Measurements from ENCODE around the gene PGAP6.

The PGAP6 gene

DNA sequence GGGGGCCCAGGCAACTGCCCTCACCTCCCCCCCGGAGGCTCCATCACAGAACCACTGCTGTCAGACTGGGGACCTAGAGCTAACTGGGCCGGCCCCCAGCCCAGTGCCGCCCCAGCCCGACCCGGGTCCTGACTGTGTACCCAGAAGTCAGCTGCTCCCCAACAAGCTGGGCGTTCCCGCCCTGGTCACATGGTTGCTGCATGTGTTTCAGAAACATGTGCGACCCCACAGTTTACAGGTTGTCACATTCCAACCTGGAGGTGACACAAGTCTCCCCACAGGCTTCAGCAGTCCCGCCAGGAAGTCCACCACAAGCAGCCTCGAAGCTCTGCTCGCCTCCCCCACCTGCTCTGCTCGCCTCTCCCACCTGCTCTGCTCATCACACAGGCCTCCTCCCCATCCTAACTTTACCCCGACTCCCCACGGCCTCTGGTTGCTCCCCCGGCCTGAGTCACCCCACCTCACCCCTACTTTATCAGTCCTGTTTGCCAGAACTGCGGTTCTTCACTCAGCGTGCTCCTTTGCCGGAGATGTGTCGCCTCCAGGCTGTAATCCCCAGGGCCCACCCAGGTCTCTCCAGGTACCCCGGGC is 12.4 kb downstream of the PGAP6 start:
- DNase-seq (ENCODE audit: low read depth in 2 of 2), result no peak
- no peak for TF ChIP-seq CTCF (IDR thresholded peaks at IDR 0.05; ENCODE audit: low read depth, low read length)
- peak overlapping the region; percentile 49 for H3K4me3 ChIP-seq (replicated peaks in 1 of 2; ENCODE audit: low read depth in 2 of 2, low read length in 2 of 2)

DNA sequence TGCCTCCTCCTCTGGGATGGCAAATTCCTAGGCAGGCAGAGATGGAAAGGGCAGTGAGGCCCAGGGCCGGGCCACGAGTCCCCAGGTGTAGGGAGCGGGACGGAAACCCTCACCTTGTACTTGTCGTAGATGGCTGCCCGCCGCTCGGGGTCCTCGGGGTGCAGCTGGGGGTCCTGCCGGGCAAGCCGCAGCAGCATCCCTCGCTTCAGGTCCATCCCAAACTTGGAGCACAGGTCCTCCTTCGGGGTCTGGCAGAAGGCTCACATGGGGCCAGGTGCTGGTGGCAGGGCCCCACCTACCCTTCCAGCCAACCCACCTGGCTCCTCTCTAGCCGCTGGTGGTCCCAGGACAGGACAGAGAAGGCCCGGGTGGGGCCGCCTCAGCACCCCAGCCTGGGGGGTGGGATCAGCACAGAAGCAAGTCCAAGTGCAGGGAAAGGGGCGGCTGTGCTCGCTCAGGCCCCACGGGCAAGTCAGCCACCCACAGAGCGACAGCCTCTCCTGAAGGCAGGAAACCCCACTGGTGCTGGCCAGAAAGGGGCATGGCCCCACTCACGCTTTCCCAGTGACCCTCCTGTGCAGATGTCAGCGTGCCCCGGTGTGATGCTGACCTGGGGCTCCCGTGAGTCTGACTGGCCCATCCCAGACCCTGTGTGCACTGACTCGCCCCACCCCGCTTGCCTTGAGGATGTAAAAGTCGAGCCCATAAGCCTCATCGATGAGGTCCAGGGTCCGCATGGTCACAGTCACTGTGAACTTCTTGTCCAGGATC is 13.2 kb downstream of the PGAP6 start:
- no peak for DNase-seq (ENCODE audit: low read depth in 2 of 2)
- TF ChIP-seq CTCF (IDR thresholded peaks at IDR 0.05; ENCODE audit: low read depth, low read length), result no peak
- no peak overlapping the region for H3K4me3 ChIP-seq (replicated peaks in 1 of 2; ENCODE audit: low read depth in 2 of 2, low read length in 2 of 2)

DNA sequence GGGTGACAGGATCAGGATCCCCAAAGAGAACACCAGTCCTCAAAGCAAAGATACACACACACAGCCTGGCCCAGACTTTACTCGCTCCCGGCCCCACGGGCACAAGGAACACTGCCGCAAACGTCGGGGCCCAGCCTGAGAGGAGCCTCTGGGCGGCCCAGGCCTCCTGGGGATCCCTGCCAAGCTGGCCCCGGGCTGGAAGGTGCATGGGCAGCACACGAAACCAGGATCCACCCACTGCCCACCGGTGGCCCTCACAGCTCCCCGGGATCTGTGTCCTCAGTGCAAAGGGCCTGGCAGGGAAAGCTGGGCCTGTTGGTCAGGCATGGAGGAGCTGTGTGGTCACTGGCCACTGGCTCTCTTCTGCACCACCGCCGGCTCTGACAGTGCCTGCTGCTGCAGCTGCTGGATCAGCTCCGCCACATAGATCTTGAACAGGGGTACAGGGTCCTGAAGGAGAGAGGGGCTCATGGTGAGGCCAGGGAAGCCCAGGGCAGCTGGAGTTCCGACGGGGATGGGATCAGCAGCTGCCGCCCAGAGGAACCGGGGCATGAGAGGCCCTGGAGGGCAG is 14.4 kb downstream of the PGAP6 start:
- no peak for DNase-seq (ENCODE audit: low read depth in 2 of 2)
- no peak for TF ChIP-seq CTCF (IDR thresholded peaks at IDR 0.05; ENCODE audit: low read depth, low read length)
- no peak overlapping the region for H3K4me3 ChIP-seq (replicated peaks in 1 of 2; ENCODE audit: low read depth in 2 of 2, low read length in 2 of 2)

GRCh38 chr16:366476-366875 is 15.3 kb downstream of the PGAP6 start:
- H3K4me3 ChIP-seq (replicated peaks in 1 of 2; ENCODE audit: low read depth in 2 of 2, low read length in 2 of 2), result no peak overlapping the region
- TF ChIP-seq CTCF (IDR thresholded peaks at IDR 0.05; ENCODE audit: low read depth, low read length), result no peak

DNA sequence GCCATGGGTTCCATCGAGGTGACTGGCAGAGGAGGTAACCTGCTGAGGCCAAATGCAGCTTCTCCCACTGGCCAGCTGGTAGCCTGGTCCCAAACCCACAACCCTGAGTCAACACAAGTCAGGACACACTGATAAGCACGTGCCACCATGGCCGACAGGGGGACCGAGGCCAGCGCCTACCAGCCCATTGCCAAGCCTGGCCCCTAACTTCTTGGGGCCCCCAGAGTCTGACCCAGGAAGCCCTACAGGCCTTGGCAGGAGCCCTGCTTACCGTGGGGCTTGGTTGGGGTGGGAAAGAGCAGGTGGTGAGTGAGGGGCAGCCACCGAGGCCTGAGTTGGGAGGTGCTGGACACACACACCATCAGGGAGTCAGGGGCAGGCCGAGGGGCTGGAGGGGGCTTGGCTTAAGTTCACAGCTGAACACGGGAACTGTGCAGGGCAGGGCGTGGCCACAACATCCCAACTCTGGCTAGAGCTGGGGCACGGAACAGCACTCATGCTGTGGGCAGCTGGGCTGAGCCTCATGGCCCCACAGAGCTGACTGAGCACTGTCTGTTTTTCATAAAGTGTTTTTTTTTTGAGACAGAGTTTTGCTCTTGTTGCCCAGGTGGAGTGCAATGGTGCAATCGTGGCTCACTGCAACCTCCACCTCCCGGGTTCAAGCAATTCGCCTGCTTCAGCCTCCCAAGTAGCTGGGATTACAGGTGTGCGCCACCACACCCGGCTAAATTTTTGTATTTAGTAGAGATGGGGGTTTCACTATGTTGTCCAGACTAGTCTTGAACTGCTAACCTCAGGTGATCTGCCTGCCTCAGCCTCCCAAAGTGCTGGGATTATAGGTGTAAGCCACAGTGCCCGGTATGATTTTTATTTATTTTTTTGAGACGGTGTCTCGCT is 16.9 kb downstream of the PGAP6 start:
- no peak for TF ChIP-seq CTCF (IDR thresholded peaks at IDR 0.05; ENCODE audit: low read depth, low read length)
- H3K4me3 ChIP-seq (replicated peaks in 1 of 2; ENCODE audit: low read depth in 2 of 2, low read length in 2 of 2), result no peak overlapping the region
- DNase-seq (ENCODE audit: low read depth in 2 of 2), result no peak

More at GRCh38 chr16:366476-366875, 15.3 kb downstream of the PGAP6 start:
- DNase-seq (ENCODE audit: low read depth in 2 of 2), result no peak

DNA sequence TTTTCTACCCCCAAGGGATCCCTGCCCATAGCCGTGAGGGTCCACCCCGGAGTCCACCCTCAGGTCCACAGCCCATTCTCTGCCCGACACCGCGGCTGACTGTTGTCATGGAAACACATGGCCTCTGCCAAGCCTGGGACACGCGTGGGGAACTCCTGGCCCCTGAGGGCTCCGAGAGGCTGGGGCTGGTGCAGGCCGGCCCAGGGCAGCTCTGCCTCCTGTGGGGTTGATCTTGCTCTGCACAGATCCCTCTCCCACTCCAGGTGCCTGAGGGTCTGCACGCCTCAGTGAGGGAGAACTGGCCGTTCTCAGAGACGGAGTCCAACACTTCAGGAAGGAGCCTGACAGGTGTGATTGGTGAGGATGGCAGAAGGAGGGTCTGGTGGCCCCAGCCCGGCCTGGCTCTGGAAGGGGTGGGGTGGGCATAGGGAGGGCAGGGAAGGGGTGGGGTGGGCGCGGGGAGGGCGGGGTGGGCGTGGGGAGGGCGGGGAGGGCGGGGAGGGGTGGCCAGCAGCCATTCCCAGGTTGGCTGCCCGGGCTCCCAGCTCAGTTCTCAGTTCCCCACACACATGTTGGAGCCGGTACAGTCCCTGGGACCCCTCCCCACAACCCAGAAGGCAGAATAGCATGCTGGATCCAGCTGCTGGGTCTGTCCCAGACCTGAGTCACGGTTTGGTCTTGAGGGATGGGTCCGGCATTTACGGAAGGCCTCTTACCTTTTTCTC is 17.9 kb downstream of the PGAP6 start:
- H3K4me3 ChIP-seq (replicated peaks in 1 of 2; ENCODE audit: low read depth in 2 of 2, low read length in 2 of 2), result no peak overlapping the region
- DNase-seq (ENCODE audit: low read depth in 2 of 2), result no peak
- no peak for TF ChIP-seq CTCF (IDR thresholded peaks at IDR 0.05; ENCODE audit: low read depth, low read length)

Data from cardiac fibroblast (primary cell).